Right lobe of liver (tissue), 4 donors: ENCODE results near the gene RPS23.
A peak's percentile ranks its signal among the peaks of the same experiment; 100 is the strongest.

Source experiments
- CTCF ChIP-seq, 4 donors: fragments of 200-600 bp in 3 of 4; fragments of 450-650 bp in 1 of 4; IDR thresholded peaks; one replicate each; pipeline versions ENCODE4 v1.5.1 to v1.8.0; 2016 to 2022; ENCODE audit warnings: antibody characterized with exemption in 4 of 4, mild to moderate bottlenecking in 2 of 4
- POLR2A ChIP-seq: fragments of 450-650 bp; IDR thresholded peaks from one replicate; pipeline ENCODE4 v1.6.1; 2017; ENCODE audit warnings: antibody characterized with exemption, mild to moderate bottlenecking
- donor health status: DM: no; HTN: no; CAD: no.
- donor health status: DM: no; HTN: no; CAD: no.
- donor health status: DM: no; HTN: yes; CAD: no.

DNA sequence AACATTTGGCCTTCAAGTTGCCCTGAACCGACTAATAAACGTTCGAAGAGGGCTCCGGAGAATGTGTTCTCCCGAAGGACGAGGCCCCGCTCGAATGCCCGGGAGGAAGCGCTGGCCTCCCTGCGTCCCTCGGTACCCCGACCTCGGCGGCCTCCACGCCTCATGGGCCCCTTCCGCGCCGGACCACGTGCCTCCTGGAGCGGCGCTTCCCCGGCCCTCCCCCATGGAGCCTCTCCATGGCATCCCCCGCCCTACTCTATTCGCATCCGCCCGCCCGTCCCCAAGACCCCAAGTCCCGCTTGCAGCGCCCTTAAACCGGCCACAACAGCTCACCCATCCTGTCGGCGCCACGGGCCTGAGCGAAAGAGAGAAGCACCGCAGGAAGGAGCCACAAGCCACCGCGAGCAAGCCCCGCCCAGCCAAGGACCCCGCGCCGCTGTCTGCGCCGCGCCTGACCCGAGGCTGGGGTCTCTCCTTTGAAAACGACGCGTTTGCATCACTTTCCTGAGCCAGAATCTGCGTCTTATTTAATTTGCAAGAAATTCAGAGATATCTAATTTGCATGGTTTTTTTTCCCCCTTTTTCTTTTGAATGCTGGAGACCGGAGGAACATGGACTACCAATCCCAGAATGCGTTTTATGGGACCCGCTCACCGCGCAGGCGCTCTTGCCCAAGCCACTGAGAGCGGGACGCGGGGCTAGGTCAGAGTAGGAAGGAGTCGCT, at the start of gene RPS23:
- TF ChIP-seq POLR2A (peak; percentile 88), CTCF (IDR thresholded peaks at IDR 0.05) (no peak)
